GM12878 (cell line): ENCODE data around the gene C9orf72. TPM values are rescaled to one million over a fixed set of nuclear protein-coding genes. Genes with fewer than 3 reads are reported as not detected.

Source experiments
- ATAC-seq: fragments of 200-7000 bp; cut with Tn5 transposase; 3 replicates; pipeline ENCODE4 v1.9.1; 2020; ENCODE audit warnings: mild to moderate bottlenecking, moderate library complexity
- BruUV-seq: library from RNA; stranded (reverse); fragments of 400-500 nt; replicated peaks from 2 replicates; lab custom pipeline; 2021; lab: Mats Ljungman, UMichigan
- CTCF ChIA-PET: fragments of 300-600 bp; sonication (Branson Sonifier 250); formaldehyde crosslinking; extraction: SDS; loops from one replicate; lab custom pipeline; 2021; ENCODE audit warnings: inconsistent platforms; lab: Yijun Ruan, JAX
- POLR2A ChIA-PET: fragments of 350-600 bp; formaldehyde crosslinking; extraction: SDS; loops from one replicate; lab custom pipeline; 2021; ENCODE audit warnings: inconsistent platforms; lab: Charles Lee
- RAD21 ChIA-PET: fragments of 300-600 bp; sonication (Branson Sonifier 250); formaldehyde crosslinking; loops from one replicate; lab custom pipeline; 2023; ENCODE audit warnings: antibody characterized with exemption; ENCODE audit not compliant: unreplicated experiment; lab: Charles Lee
- SMC1A ChIA-PET: fragments of 300-600 bp; sonication (Branson Sonifier 250); formaldehyde crosslinking; loops from one replicate; lab custom pipeline; 2023; ENCODE audit not compliant: unreplicated experiment, uncharacterized antibody; lab: Charles Lee
- DNase-seq: peaks from one replicate; pipeline ENCODE4 v3.0.0-alpha.2; 2011; ENCODE audit warnings: low read depth, low spot score
- FAIRE-seq: peaks from 3 replicates; lab custom pipeline; 2011; peaks lifted over from hg19 to GRCh38; lab: Jason Lieb, UNC
- H2AFZ ChIP-seq: 2 replicates; pipeline ENCODE4 v1.6.0; 2011; ENCODE audit warnings: low read depth, low read length, control low read depth; ENCODE audit not compliant: control insufficient read depth
- H3K27ac ChIP-seq: 2 replicates; pipeline ENCODE4 v1.5.1; 2011; ENCODE audit warnings: control low read depth; ENCODE audit not compliant: control insufficient read depth, insufficient read depth
- H3K27me3 ChIP-seq, 2 experiments: replicated peaks in 1 of 2; 2 replicates each; pipeline versions ENCODE4 v1.6.0 to v1.6.1; 2011; ENCODE audit warnings: low read length in 1 of 2; ENCODE audit not compliant: control insufficient read depth in 2 of 2, insufficient read depth in 2 of 2
- H3K36me3 ChIP-seq, 2 experiments: 2 replicates each; pipeline ENCODE4 v1.5.1; 2011; ENCODE audit warnings: low read length in 1 of 2; ENCODE audit not compliant: control insufficient read depth in 2 of 2, insufficient read depth in 2 of 2
- H3K4me1 ChIP-seq: 2 replicates; pipeline ENCODE4 v1.6.1; 2011; ENCODE audit warnings: mild to moderate bottlenecking, low read length, moderate library complexity, mixed read lengths; ENCODE audit not compliant: control insufficient read depth, insufficient read depth
- H3K4me2 ChIP-seq: 2 replicates; pipeline ENCODE4 v1.6.0; 2011; ENCODE audit warnings: control low read depth; ENCODE audit not compliant: control insufficient read depth, insufficient read depth
- H3K4me3 ChIP-seq: fragments of 200-600 bp; sonication (generic); 2 replicates; pipeline ENCODE4 v1.5.1; 2016
- H3K79me2 ChIP-seq: 2 replicates; pipeline ENCODE4 v1.6.0; 2011; ENCODE audit warnings: low read length; ENCODE audit not compliant: control insufficient read depth, insufficient read depth
- H3K9ac ChIP-seq: 2 replicates; pipeline ENCODE4 v1.8.0; 2011; ENCODE audit warnings: low read length, control low read depth, mixed read lengths; ENCODE audit not compliant: control insufficient read depth, insufficient read depth
- H3K9me3 ChIP-seq: replicated peaks from 3 replicates; pipeline ENCODE4 v1.5.1; 2011; ENCODE audit warnings: mild to moderate bottlenecking, low read length; ENCODE audit not compliant: control insufficient read depth, insufficient read depth
- H4K20me1 ChIP-seq: 2 replicates; pipeline ENCODE4 v1.6.0; 2011; ENCODE audit not compliant: control insufficient read depth, insufficient read depth
- BCL3 ChIP-seq: IDR thresholded peaks from 2 replicates; pipeline ENCODE4 v1.6.1; 2011; ENCODE audit warnings: borderline replicate concordance, low read depth, mild to moderate bottlenecking, moderate library complexity, low read length; ENCODE audit not compliant: insufficient read depth, poor library complexity, severe bottlenecking
- HDGF ChIP-seq: fragments of 450-650 bp; IDR thresholded peaks from 2 replicates; pipeline ENCODE4 v1.6.1; 2016; ENCODE audit warnings: antibody characterized with exemption
- HSF1 ChIP-seq: fragments of 150-350 bp; IDR thresholded peaks from 2 replicates; pipeline ENCODE4 v1.6.1; 2014; ENCODE audit warnings: mild to moderate bottlenecking, low read depth, low read length
- KAT2A ChIP-seq: conservative IDR thresholded peaks from 2 replicates; pipeline ENCODE4 v1.6.1; 2011; ENCODE audit warnings: low read depth, low read length; ENCODE audit not compliant: control insufficient read depth
- KLF5 ChIP-seq: fragments of 450-650 bp; IDR thresholded peaks from 2 replicates; pipeline ENCODE4 v1.6.1; 2014; ENCODE audit warnings: mild to moderate bottlenecking; ENCODE audit not compliant: partially characterized antibody
- NFIC ChIP-seq: IDR thresholded peaks from 2 replicates; pipeline ENCODE4 v1.6.1; 2012; ENCODE audit warnings: low read depth, mild to moderate bottlenecking, inconsistent platforms, low read length, moderate library complexity
- RAD51 ChIP-seq: fragments of 450-650 bp; IDR thresholded peaks from 2 replicates; pipeline ENCODE4 v1.6.1; 2016; ENCODE audit warnings: moderate library complexity, mild to moderate bottlenecking, inconsistent platforms
- STAT3 ChIP-seq: IDR thresholded peaks from 2 replicates; pipeline ENCODE4 v1.6.1; 2011; ENCODE audit warnings: low read depth, low read length, improper control_type of control experiment
- WGBS: methylation state at CpG from one replicate; pipeline ENCODE4 v1.1.6; 2016; ENCODE audit warnings: low lambda C conversion rate; ENCODE audit not compliant: insufficient replicate concordance, insufficient coverage; ENCODE audit errors: missing lambda C conversion rate; 5-methylcytosine and 5-hydroxymethylcytosine counted together
- in situ Hi-C: fragments of 300-500 bp; cut with MboI; formaldehyde crosslinking; loops from 9 replicates; pipeline ENCODE4 v1.14.3; 2018; ENCODE audit warnings: mixed read lengths
- intact Hi-C: fragments of 100-400 bp; cut with micrococcal nuclease; formaldehyde crosslinking; loops from one replicate; pipeline ENCODE4 v1.14.2; 2022; ENCODE audit not compliant: unreplicated experiment
- polyA plus RNA-seq, 11 experiments: library from polyadenylated mRNA; depleted of rRNA in 4 of 11; unstranded in 6 of 11; stranded (reverse) in 5 of 11; fragments of >200 nt; fragmentation: Nextera tagmentation in 4 of 11; fragmentation: Illumina TruSeq in 1 of 11; extraction: Ambion mirVana in 4 of 11; extraction: Trizol in 1 of 11; gene quantifications; 1 replicate in 1 of 11; 2 replicates in 10 of 11; pipeline versions ENCODE4 v1.2.1 to v1.2.3, GENCODE V29; 2011 to 2016; ENCODE audit warnings: inconsistent platforms in 2 of 11, missing spikeins in 2 of 11, low read depth in 1 of 11
- total RNA-seq, 4 experiments: library from RNA; depleted of rRNA in 3 of 4; stranded (reverse); fragments of >200 nt in 3 of 4; fragmentation: Illumina TruSeq in 1 of 4; extraction: Trizol in 1 of 4; gene quantifications; 2 replicates each; pipeline versions ENCODE4 v1.2.1 to v1.2.3, GENCODE V29; 2013 to 2021
- TF ChIP-seq, protein P1 (sequence below): fragments of 450-650 bp; IDR thresholded peaks from 2 replicates; pipeline ENCODE4 v1.6.1; 2014; ENCODE audit warnings: mild to moderate bottlenecking
- TF ChIP-seq, protein P2 (sequence below): fragments of 450-650 bp; IDR thresholded peaks from 2 replicates; pipeline ENCODE4 v1.6.1; 2018; ENCODE audit warnings: mild to moderate bottlenecking, low read depth, moderate library complexity; ENCODE audit not compliant: partially characterized antibody

The C9orf72 gene
- total and polyA plus RNA-seq, 10 of the 15 experiments (the other 5 are each of a cell fraction or from before 2014, with no cell fraction given), result 4.8 to 9.0 (median 6.4) TPM

DNA sequence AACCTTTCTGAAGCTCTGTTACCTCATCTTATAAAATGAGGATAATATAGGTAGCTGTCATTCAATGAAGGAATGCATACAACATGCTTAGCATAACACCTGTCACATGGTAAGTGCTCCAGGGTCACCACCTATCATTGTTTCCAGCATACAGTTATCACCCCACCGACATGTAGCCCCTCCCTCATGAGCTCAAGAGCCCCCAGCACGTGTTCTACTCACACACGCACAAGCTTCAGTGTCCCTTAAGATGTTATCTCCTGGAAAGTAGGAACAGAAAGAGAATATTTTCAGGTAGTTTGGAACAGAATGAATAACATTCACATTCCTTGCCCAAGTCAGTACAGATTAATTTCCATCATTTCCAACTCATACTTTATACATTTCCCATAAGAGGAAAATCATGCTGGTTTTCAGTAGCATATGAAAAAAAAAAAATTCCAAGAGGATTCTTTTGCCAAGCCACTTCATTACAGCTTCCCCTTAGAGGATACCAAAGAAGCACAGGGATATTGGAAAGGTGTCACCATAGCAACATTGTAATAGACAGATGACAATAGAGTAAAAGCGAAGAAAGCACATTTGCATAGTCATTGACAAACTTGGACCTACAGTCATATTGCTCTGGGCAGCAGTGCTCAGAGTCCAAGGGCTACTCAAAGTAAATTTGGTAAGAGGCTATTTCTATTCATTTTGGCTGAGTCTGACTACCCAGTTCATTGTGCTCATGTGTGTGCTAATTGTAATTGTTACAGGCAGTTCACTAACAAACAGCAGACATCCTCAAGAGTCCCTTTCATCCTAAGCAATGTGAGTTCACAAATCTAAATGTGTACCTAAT, 42.1 kb downstream of the C9orf72 start:
- ATAC-seq (no peak), FAIRE-seq (no peak), DNase-seq (no peak)
- in situ Hi-C loops (no loop called here), intact Hi-C loops (no loop called here)
- no peaks in the 10 kb centered on the region for H3K9me3 ChIP-seq
- POLR2A ChIA-PET, result interaction anchor here (0.7 to 4.3 kb wide), 3 partner anchors 9 to 69 kb away, joined by 3 to 21 read pairs (median 4); no protein-coding TSS in a partner anchor
- H3K4me3 ChIP-seq, result no peak overlapping the region
- WGBS, result 52% methylated on average over 4 of the region's 4 CpGs
- no peak overlapping the region for H3K4me2 ChIP-seq
- H3K79me2 ChIP-seq, result no peaks in the 10 kb centered on the region
- no peak overlapping the region for H3K9ac ChIP-seq
- RAD21 ChIA-PET, result interaction anchor here (1.3 to 5.9 kb wide), 6 partner anchors 9 to 197 kb away, joined by 3 to 97 read pairs (median 10); no protein-coding TSS in a partner anchor
- no peak overlapping the region for H3K27ac ChIP-seq
- H3K27me3 ChIP-seq, result no peaks in the 10 kb centered on the region
- H3K4me1 ChIP-seq, result no peaks in the 10 kb centered on the region; the same call in none of the 2 replicates
- SMC1A ChIA-PET, result interaction anchor here (0.6 to 11.1 kb wide), 17 partner anchors 8 to 198 kb away, joined by 3 to 89 read pairs (median 4); no protein-coding TSS in a partner anchor
- H3K36me3 ChIP-seq, result no peaks in the 10 kb centered on the region
- CTCF ChIA-PET, result interaction anchor here (0.8 to 7.9 kb wide), 16 partner anchors 9 to 257 kb away, joined by 3 to 116 read pairs (median 6); no protein-coding TSS in a partner anchor
- H4K20me1 ChIP-seq, result no peaks in the 10 kb centered on the region
- BruUV-seq, result no TSS peak
- H2AFZ ChIP-seq, result no peak overlapping the region
- TF ChIP-seq NFIC (no peak), BCL3 (no peak), HDGF (no peak), KAT2A (no peak), HSF1 (no peak), KLF5 (no peak), RAD51 (no peak), STAT3 (no peak)
- TF ChIP-seq, protein P1, sequence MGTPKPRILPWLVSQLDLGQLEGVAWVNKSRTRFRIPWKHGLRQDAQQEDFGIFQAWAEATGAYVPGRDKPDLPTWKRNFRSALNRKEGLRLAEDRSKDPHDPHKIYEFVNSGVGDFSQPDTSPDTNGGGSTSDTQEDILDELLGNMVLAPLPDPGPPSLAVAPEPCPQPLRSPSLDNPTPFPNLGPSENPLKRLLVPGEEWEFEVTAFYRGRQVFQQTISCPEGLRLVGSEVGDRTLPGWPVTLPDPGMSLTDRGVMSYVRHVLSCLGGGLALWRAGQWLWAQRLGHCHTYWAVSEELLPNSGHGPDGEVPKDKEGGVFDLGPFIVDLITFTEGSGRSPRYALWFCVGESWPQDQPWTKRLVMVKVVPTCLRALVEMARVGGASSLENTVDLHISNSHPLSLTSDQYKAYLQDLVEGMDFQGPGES, result no peak
- TF ChIP-seq, protein P2, sequence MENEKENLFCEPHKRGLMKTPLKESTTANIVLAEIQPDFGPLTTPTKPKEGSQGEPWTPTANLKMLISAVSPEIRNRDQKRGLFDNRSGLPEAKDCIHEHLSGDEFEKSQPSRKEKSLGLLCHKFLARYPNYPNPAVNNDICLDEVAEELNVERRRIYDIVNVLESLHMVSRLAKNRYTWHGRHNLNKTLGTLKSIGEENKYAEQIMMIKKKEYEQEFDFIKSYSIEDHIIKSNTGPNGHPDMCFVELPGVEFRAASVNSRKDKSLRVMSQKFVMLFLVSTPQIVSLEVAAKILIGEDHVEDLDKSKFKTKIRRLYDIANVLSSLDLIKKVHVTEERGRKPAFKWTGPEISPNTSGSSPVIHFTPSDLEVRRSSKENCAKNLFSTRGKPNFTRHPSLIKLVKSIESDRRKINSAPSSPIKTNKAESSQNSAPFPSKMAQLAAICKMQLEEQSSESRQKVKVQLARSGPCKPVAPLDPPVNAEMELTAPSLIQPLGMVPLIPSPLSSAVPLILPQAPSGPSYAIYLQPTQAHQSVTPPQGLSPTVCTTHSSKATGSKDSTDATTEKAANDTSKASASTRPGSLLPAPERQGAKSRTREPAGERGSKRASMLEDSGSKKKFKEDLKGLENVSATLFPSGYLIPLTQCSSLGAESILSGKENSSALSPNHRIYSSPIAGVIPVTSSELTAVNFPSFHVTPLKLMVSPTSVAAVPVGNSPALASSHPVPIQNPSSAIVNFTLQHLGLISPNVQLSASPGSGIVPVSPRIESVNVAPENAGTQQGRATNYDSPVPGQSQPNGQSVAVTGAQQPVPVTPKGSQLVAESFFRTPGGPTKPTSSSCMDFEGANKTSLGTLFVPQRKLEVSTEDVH, result no peak
